Measurements from ENCODE around the gene BFSP2.

GRCh38 chr3:133475245-133476010 is 75.6 kb downstream of the BFSP2 start:
- TF ChIP-seq POLR2A (IDR thresholded peaks at IDR 0.05) (no peak), CTCF (IDR thresholded peaks at IDR 0.05) (no peak)
